Keratinocyte (primary cell): ENCODE measurements around the gene TUBA1B. TPM values are rescaled to one million over a fixed set of nuclear protein-coding genes. Genes with fewer than 3 reads are reported as not detected.

Source experiments
- DNase-seq: peaks from one replicate; pipeline ENCODE4 v3.0.0-alpha.2; 2011; ENCODE audit warnings: low read depth, missing footprints, low spot score
- FAIRE-seq: peaks from 2 replicates; lab custom pipeline; 2011; peaks lifted over from hg19 to GRCh38; lab: Jason Lieb, UNC
- H2AFZ ChIP-seq: 2 replicates; pipeline ENCODE4 v1.6.0; 2012; ENCODE audit warnings: low read length, control low read depth, inconsistent platforms; ENCODE audit not compliant: control insufficient read depth
- H3K27ac ChIP-seq: 2 replicates; pipeline ENCODE4 v1.5.1; 2011; ENCODE audit warnings: low read length; ENCODE audit not compliant: control insufficient read depth, insufficient read depth
- H3K27me3 ChIP-seq: 3 replicates; pipeline ENCODE4 v1.6.0; 2011; ENCODE audit warnings: low read length; ENCODE audit not compliant: control insufficient read depth, insufficient read depth; ENCODE audit errors: extremely low read depth
- H3K36me3 ChIP-seq, 2 experiments: 2 replicates in 1 of 2; 3 replicates in 1 of 2; pipeline ENCODE4 v1.5.1; 2011; ENCODE audit warnings: low read length in 2 of 2, mild to moderate bottlenecking in 1 of 2; ENCODE audit not compliant: control insufficient read depth in 2 of 2, insufficient read depth in 2 of 2; ENCODE audit errors: extremely low read depth in 1 of 2
- H3K4me1 ChIP-seq: 3 replicates; pipeline ENCODE4 v1.5.1; 2011; ENCODE audit warnings: low read length; ENCODE audit not compliant: control insufficient read depth, insufficient read depth; ENCODE audit errors: extremely low read depth
- H3K4me2 ChIP-seq: 3 replicates; pipeline ENCODE4 v1.6.0; 2011; ENCODE audit warnings: low read depth, low read length; ENCODE audit not compliant: control insufficient read depth, insufficient read depth; ENCODE audit errors: extremely low read depth
- H3K4me3 ChIP-seq, 3 experiments: fragments of 200-600 bp in 1 of 3; sonication (generic) in 1 of 3; 2 replicates in 2 of 3; 3 replicates in 1 of 3; pipeline ENCODE4 v1.5.1; 2011 to 2016; ENCODE audit warnings: low read length in 3 of 3, mild to moderate bottlenecking in 3 of 3, control low read depth in 2 of 3, inconsistent platforms in 1 of 3, low read depth in 1 of 3, mixed read lengths in 1 of 3, mixed run types in 1 of 3, moderate library complexity in 1 of 3; ENCODE audit not compliant: control insufficient read depth in 2 of 3, insufficient read depth in 2 of 3; ENCODE audit errors: extremely low read depth in 1 of 3
- H3K79me2 ChIP-seq: 2 replicates; pipeline ENCODE4 v1.6.0; 2012; ENCODE audit warnings: low read length; ENCODE audit not compliant: control insufficient read depth, insufficient read depth
- H3K9ac ChIP-seq: 3 replicates; pipeline ENCODE4 v1.6.0; 2011; ENCODE audit warnings: low read length; ENCODE audit not compliant: control insufficient read depth, insufficient read depth; ENCODE audit errors: extremely low read depth
- H3K9me1 ChIP-seq: 3 replicates; pipeline ENCODE4 v1.6.0; 2011; ENCODE audit warnings: low read length; ENCODE audit not compliant: control insufficient read depth, insufficient read depth; ENCODE audit errors: extremely low read depth
- H3K9me3 ChIP-seq: 2 replicates; pipeline ENCODE4 v1.5.1; 2012; ENCODE audit warnings: low read depth, low read length; ENCODE audit not compliant: control insufficient read depth
- H4K20me1 ChIP-seq: 3 replicates; pipeline ENCODE4 v1.6.0; 2011; ENCODE audit warnings: low read length; ENCODE audit not compliant: control insufficient read depth, insufficient read depth; ENCODE audit errors: extremely low read depth
- EZH2 ChIP-seq: IDR thresholded peaks from one replicate; pipeline ENCODE4 v1.6.1; 2012; ENCODE audit warnings: inconsistent platforms, mild to moderate bottlenecking, low read length, moderate library complexity
- dilution Hi-C: fragments of 300-500 bp; cut with MboI; formaldehyde crosslinking; loops from one replicate; pipeline ENCODE4 v1.7.0; 2020; ENCODE audit warnings: low sequenced_read_pairs; ENCODE audit not compliant: extremely low pct_ligation_motif_present
- polyA plus RNA-seq, 5 experiments: library from polyadenylated mRNA; depleted of rRNA in 3 of 5; stranded (reverse) in 3 of 5; stranded (forward) in 1 of 5; unstranded in 1 of 5; fragments of >200 nt; gene quantifications; 1 replicate in 1 of 5; 2 replicates in 3 of 5; 3 replicates in 1 of 5; pipeline versions ENCODE4 v1.2.1 to v1.2.3, GENCODE V29; 2011 to 2012; ENCODE audit warnings: missing spikeins in 2 of 5, low read depth in 1 of 5, low replicate concordance in 1 of 5
- TF ChIP-seq, protein P1 (sequence below), 3 experiments: IDR thresholded peaks in 1 of 3; conservative IDR thresholded peaks in 1 of 3; optimal IDR thresholded peaks in 1 of 3; 2 replicates in 2 of 3; 3 replicates in 1 of 3; pipeline versions ENCODE3 to v1.5.1; 2011; ENCODE audit warnings: low read length in 3 of 3, mild to moderate bottlenecking in 3 of 3, moderate library complexity in 2 of 3, control low read depth in 1 of 3, inconsistent platforms in 1 of 3; ENCODE audit not compliant: insufficient read depth in 2 of 3; ENCODE audit errors: extremely low read depth in 1 of 3

Gene TUBA1B
- polyA plus RNA-seq, 1 donor (not counting 4 experiments of a cell fraction or from before 2014, with no cell fraction given): 2,055 TPM

DNA sequence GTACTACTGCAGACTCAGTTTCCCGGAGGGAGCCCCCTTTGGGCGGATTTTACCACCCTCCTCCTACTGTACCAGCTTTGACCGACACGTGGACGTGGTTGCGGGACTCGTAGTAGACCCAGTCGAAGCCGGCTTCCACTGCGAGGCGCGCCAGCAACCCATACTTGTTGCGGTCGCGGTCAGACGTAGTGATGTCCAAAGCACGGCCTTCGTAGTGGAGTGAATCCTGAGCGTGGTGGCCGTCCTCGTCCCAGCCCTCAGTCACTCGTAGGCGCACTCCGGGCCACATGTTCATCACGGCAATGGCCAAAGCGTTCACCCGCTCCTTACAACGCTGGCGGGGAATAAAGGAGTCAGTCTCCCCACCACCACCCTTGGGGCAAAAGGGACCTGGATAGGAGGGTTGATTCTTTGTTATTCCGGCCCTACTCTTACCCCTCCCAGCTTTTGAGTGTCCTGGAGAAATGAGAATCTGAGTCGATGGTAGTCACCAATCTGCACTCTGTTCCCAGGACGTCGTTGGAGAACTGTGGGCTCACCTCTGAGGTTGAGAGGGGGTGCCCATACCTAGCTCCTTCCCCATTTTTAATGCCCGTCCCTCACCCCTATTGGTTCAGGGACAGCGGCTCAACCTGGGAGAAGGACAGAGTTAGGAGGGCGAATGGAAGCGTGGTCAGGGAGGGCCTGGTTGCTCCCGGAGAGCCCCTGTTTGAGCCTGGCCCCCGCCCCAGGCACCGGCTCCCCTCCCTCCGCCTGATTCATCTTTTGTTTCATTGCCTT, 39.9 kb downstream of the TUBA1B start:
- H3K4me3 ChIP-seq: no peak overlapping the region
- H3K9ac ChIP-seq: no peak overlapping the region
- peak overlapping the region; percentile 40 for H3K4me2 ChIP-seq
- no peaks in the 10 kb centered on the region for H3K36me3 ChIP-seq
- no peak overlapping the region for H3K27ac ChIP-seq
- no peak overlapping the region for H2AFZ ChIP-seq
- dilution Hi-C loops: no loop called here
- H3K79me2 ChIP-seq: no peaks in the 10 kb centered on the region
- peaks cover 14% of the 10 kb centered on the region for H3K4me1 ChIP-seq
- peaks cover 73% of the 10 kb centered on the region for H3K27me3 ChIP-seq
- H3K9me3 ChIP-seq: no peaks in the 10 kb centered on the region
- TF ChIP-seq EZH2: peak; percentile 64
- TF ChIP-seq, protein P1, sequence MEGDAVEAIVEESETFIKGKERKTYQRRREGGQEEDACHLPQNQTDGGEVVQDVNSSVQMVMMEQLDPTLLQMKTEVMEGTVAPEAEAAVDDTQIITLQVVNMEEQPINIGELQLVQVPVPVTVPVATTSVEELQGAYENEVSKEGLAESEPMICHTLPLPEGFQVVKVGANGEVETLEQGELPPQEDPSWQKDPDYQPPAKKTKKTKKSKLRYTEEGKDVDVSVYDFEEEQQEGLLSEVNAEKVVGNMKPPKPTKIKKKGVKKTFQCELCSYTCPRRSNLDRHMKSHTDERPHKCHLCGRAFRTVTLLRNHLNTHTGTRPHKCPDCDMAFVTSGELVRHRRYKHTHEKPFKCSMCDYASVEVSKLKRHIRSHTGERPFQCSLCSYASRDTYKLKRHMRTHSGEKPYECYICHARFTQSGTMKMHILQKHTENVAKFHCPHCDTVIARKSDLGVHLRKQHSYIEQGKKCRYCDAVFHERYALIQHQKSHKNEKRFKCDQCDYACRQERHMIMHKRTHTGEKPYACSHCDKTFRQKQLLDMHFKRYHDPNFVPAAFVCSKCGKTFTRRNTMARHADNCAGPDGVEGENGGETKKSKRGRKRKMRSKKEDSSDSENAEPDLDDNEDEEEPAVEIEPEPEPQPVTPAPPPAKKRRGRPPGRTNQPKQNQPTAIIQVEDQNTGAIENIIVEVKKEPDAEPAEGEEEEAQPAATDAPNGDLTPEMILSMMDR (optimal IDR thresholded peaks at IDR 0.05 in 1 of 3, IDR thresholded peaks at IDR 0.05 in 1 of 3, conservative IDR thresholded peaks at IDR 0.05 in 1 of 3; ENCODE audit: extremely low read depth in 1 of 3, insufficient read depth in 2 of 3, low read length in 3 of 3): no peak
- DNase-seq: no peak
- FAIRE-seq: no peak
- no peaks in the 10 kb centered on the region for H4K20me1 ChIP-seq
- H3K9me1 ChIP-seq: no peaks in the 10 kb centered on the region

DNA sequence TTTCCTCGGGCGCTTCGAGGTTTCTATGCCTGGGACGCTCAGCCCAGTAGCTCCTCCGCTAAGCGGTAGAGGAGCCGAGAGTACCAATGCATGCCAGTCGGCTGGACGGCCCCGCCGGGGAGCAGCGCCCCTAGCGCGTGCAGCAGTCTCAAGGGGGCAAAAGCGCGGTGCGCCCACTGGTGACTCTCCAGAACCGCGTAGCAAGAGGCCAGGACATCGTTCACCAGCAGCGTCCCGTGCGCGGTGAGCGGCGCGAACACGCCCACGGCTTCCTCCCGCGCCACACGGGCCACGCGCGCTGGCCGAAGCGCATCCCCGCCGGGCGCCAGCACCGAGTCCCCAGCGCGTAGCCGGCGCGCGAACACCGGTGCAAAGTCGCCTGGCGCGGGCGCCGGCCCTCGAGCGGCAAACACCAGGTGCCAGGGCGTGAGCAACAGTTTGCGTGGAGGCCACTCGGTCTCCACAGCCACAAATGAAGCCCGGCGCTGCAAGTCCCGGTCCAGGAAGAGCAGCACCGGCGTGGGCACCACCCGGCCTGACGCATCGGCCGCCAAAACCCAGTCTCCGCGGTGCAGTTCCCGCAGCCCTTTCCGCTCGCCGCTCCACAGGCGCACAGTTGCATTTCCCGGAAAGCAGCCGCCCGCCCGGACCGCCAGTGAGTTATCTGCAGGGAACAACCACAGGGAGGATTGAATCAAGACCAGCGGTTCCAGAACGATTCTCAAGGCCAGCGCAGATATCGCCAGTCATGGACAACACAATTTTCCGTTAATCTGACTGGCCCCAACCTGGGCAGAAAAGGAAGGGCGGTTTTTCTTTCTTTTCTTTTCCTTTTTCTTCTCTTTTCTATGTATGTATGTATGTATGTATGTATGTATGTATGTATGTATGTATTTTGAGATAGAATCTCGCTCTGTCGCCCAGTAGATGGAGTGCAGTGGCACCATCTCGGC, 41.1 kb downstream of the TUBA1B start:
- TF ChIP-seq, protein P1 (optimal IDR thresholded peaks at IDR 0.05 in 1 of 3, IDR thresholded peaks at IDR 0.05 in 1 of 3, conservative IDR thresholded peaks at IDR 0.05 in 1 of 3; ENCODE audit: extremely low read depth in 1 of 3, insufficient read depth in 2 of 3, low read length in 3 of 3): peak in 2 of 3 experiments; percentile 6 to 42
- TF ChIP-seq EZH2: peak; percentile 88
- H3K27ac ChIP-seq: no peak overlapping the region
- H3K79me2 ChIP-seq: no peaks in the 10 kb centered on the region
- no peaks in the 10 kb centered on the region for H4K20me1 ChIP-seq
- H3K36me3 ChIP-seq: no peaks in the 10 kb centered on the region
- no peaks in the 10 kb centered on the region for H3K9me3 ChIP-seq
- peaks cover 14% of the 10 kb centered on the region for H3K4me1 ChIP-seq
- H3K9me1 ChIP-seq: no peaks in the 10 kb centered on the region
- peak overlapping the region; percentile 74 for H3K4me2 ChIP-seq
- peak overlapping the region; percentile 37 for H2AFZ ChIP-seq
- dilution Hi-C loops: no loop called here
- no peak for DNase-seq
- H3K4me3 ChIP-seq: peak overlapping the region in 2 of 3 experiments; percentile 28 to 53
- FAIRE-seq: no peak
- peaks cover 69% of the 10 kb centered on the region for H3K27me3 ChIP-seq
- no peak overlapping the region for H3K9ac ChIP-seq
